GM23248 (cell line): ENCODE results near the gene REPIN1. TPM values are rescaled to one million over a fixed set of nuclear protein-coding genes. Genes with fewer than 3 reads are reported as not detected.

Source experiments
- DNase-seq: peaks from one replicate; pipeline ENCODE4 v3.0.0-alpha.2; 2015
- H2AFZ ChIP-seq: fragments of 200-600 bp; sonication (generic); 2 replicates; pipeline ENCODE4 v1.6.1; 2016; ENCODE audit warnings: antibody characterized with exemption
- H3F3A ChIP-seq: fragments of 200-600 bp; sonication (generic); 2 replicates; pipeline ENCODE4 v1.6.1; 2016; ENCODE audit warnings: mild to moderate bottlenecking, antibody characterized with exemption, mixed run types; ENCODE audit not compliant: insufficient read depth
- H3K27ac ChIP-seq: fragments of 200-600 bp; sonication (generic); 2 replicates; pipeline ENCODE4 v1.5.1; 2016; ENCODE audit warnings: mild to moderate bottlenecking
- H3K27me3 ChIP-seq: fragments of 200-600 bp; sonication (generic); replicated peaks from 2 replicates; pipeline ENCODE4 v1.6.1; 2016; ENCODE audit warnings: mild to moderate bottlenecking; ENCODE audit not compliant: insufficient read depth
- H3K36me3 ChIP-seq: fragments of 200-600 bp; sonication (generic); 2 replicates; pipeline ENCODE4 v1.6.1; 2016; ENCODE audit warnings: low read depth, mild to moderate bottlenecking
- H3K4me1 ChIP-seq: fragments of 200-600 bp; sonication (generic); 2 replicates; pipeline ENCODE4 v1.6.1; 2016; ENCODE audit warnings: mild to moderate bottlenecking; ENCODE audit not compliant: insufficient read depth
- H3K4me2 ChIP-seq: fragments of 200-600 bp; sonication (generic); one replicate; pipeline ENCODE4 v1.6.1; 2016; ENCODE audit warnings: mild to moderate bottlenecking; ENCODE audit not compliant: unreplicated experiment
- H3K4me3 ChIP-seq: fragments of 200-600 bp; sonication (generic); 2 replicates; pipeline ENCODE4 v1.5.1; 2016; ENCODE audit warnings: mild to moderate bottlenecking
- H3K79me2 ChIP-seq: fragments of 200-600 bp; sonication (generic); 2 replicates; pipeline ENCODE4 v1.6.1; 2016; ENCODE audit warnings: mild to moderate bottlenecking; ENCODE audit not compliant: insufficient read depth
- H3K9ac ChIP-seq: fragments of 200-600 bp; sonication (generic); 2 replicates; pipeline ENCODE4 v1.6.1; 2016; ENCODE audit warnings: mild to moderate bottlenecking
- H3K9me2 ChIP-seq: fragments of 200-600 bp; sonication (generic); 2 replicates; pipeline ENCODE4 v1.6.1; 2016; ENCODE audit warnings: mixed run types, mild to moderate bottlenecking, moderate library complexity; ENCODE audit not compliant: insufficient read depth
- H3K9me3 ChIP-seq: fragments of 200-600 bp; sonication (generic); one replicate; pipeline ENCODE4 v1.6.1; 2017; ENCODE audit warnings: low read depth
- H4K20me1 ChIP-seq: fragments of 200-600 bp; sonication (generic); 2 replicates; pipeline ENCODE4 v1.6.0; 2016; ENCODE audit not compliant: insufficient read depth
- EZH2 ChIP-seq: fragments of 200-600 bp; sonication (generic); IDR thresholded peaks from 2 replicates; pipeline ENCODE4 v1.6.1; 2018; ENCODE audit warnings: antibody characterized with exemption, mild to moderate bottlenecking; ENCODE audit not compliant: insufficient read depth, poor library complexity, severe bottlenecking
- EZH2phosphoT487 ChIP-seq: fragments of 200-600 bp; sonication (generic); IDR thresholded peaks from 2 replicates; pipeline ENCODE4 v1.6.1; 2018; ENCODE audit warnings: antibody characterized with exemption, moderate library complexity, mild to moderate bottlenecking, low read depth; ENCODE audit not compliant: insufficient read depth
- WGBS, 2 experiments: methylation state at CpG; one replicate each; pipeline ENCODE4 v1.1.6; 2015 to 2017; ENCODE audit warnings: low lambda C conversion rate in 2 of 2, low coverage in 1 of 2; ENCODE audit errors: missing lambda C conversion rate in 2 of 2; 5-methylcytosine and 5-hydroxymethylcytosine counted together
- in situ Hi-C: fragments of 300-500 bp; cut with MboI; formaldehyde crosslinking; loops from 2 replicates; pipeline ENCODE4 v1.15.0; 2020
- polyA plus RNA-seq: library from polyadenylated mRNA; unstranded; fragments of >200 nt; fragmentation: Nextera tagmentation; extraction: Ambion mirVana; gene quantifications from 2 replicates; pipeline ENCODE4 v1.2.1, GENCODE V29; 2016
- total RNA-seq: library from RNA; depleted of rRNA; stranded (reverse); fragments of >200 nt; shearing (Covaris generic); gene quantifications from 2 replicates; pipeline ENCODE4 v1.2.3, GENCODE V29; 2014

The REPIN1 gene
- total and polyA plus RNA-seq, 2 experiments from 2014 or later: 17.3 to 48.1 TPM

DNA sequence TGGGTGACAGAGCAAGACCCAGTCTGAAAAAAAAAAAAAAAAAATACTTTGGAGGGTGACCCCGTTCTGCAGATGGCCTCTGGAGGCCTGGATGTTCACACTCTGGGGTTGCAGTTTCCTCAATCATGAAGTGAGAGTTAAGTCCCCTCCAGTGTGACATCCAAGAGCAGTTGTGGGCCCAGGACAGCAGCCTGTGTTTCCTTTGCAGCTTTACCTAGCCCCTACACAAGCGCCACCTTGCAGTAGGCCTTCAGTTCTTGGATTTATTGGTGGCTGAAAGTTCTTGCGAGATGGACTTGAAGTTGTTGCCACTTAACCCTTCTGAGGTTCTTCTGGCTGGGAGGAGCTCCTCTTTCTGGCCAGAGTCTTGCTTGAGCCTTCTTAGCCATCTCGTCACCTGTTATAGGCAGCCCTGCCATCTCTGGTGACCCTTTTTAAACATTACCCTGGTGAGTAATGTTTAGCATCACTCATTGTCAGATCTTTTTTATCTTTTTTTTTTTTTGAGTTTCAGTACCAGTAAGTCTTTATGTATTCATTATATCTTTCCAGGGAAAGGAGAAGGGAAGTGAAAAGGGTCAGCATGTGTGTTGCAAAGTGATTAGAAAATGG lies 41.9 kb upstream of the REPIN1 start:
- no peaks in the 10 kb centered on the region for H3K4me1 ChIP-seq
- in situ Hi-C loops: no loop called here

DNA sequence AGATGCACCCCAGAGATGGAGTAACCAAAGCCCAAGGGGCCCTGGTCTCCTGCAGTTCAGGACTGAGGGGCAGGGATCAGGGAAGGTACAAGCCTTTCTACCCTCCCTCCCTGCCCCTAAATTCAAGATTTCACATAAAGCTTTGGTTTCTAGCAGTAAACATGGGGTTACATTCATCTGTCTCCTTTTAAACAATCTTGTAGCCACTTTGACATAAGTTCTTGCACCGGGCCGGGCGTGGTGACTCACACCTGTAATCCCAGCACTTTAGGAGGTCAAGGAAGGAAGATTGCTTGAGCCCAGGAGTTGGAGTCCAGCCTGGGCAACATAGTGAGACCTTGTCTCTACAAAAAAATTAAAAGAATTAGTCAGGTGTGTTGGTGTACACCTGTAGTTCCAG lies 41.3 kb upstream of the REPIN1 start:
- Histone ChIP-seq H3K9me3 (no peaks in the 10 kb centered on the region), H2AFZ (no peak overlapping the region), H3F3A (no peaks in the 10 kb centered on the region), H3K79me2 (no peaks in the 10 kb centered on the region), H3K4me1 (no peaks in the 10 kb centered on the region), H3K9me2 (no peaks in the 10 kb centered on the region), H3K9ac (no peak overlapping the region), H4K20me1 (no peaks in the 10 kb centered on the region), H3K4me2 (no peak overlapping the region), H3K27ac (no peak overlapping the region), H3K27me3 (peaks cover 9% of the 10 kb centered on the region; the same call in 1 of the 2 replicates), H3K4me3 (no peak overlapping the region), H3K36me3 (no peaks in the 10 kb centered on the region)
- in situ Hi-C loops: no loop called here
- 50 to 59% methylated on average over 3 of the region's 3 CpGs for WGBS, 2 experiments
- DNase-seq: no peak
- no peak for TF ChIP-seq EZH2phosphoT487
- TF ChIP-seq EZH2: no peak

More for the DNA sequence above, 41.9 kb upstream of the REPIN1 start:
- WGBS, 2 experiments: 51 to 53% methylated on average over 4 of the region's 4 CpGs
- Histone ChIP-seq H3K4me3 (no peak overlapping the region), H3K9ac (no peak overlapping the region), H3K79me2 (no peaks in the 10 kb centered on the region), H3K9me3 (no peaks in the 10 kb centered on the region), H3K9me2 (no peaks in the 10 kb centered on the region), H3K27me3 (peaks cover 9% of the 10 kb centered on the region; the same call in 1 of the 2 replicates), H3K4me2 (no peak overlapping the region), H2AFZ (no peak overlapping the region), H3K27ac (no peak overlapping the region), H3F3A (no peaks in the 10 kb centered on the region), H3K36me3 (no peaks in the 10 kb centered on the region), H4K20me1 (no peaks in the 10 kb centered on the region)
- DNase-seq: no peak
- TF ChIP-seq EZH2phosphoT487 (no peak), EZH2 (no peak)

DNA sequence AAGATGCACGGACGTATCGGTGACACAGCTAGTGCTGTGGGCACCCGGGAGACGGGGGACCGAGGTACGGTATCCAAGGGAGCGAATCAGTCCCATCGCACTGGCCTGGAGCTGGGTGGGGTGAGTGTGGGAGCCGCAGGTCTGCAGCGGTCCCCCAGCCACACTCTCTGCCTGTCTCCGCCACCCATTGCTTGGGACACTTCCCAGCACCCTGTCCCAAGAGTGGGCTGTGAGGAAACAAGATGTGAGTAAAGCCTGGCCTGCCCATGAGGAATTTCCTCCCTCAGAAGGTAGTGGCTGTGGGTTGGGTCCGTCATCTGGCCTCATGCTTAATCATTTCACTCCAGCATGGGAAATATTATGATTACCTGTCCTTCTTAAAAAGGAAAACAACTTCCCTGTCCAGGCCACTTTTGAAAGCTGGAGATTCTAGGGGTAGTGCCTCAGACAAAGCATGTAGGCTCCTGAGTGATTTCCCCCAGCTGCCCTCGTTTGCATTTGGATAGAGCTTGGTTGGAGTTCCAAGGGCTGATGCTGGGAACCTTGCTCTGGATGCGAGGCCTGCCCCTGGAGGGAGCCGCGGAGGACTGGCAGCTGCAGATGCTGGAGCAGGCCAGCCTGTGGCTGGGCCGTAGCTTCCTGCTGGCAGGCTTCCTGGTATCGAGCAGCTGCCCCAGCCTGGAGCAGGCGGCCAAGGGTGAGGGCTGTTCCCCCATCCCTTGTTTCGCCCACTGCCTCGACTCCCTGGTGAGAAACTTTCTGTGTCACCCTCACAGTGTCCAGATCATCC lies 39.1 kb upstream of the REPIN1 start:
- no peak overlapping the region for H3K4me2 ChIP-seq
- TF ChIP-seq EZH2 (no peak), EZH2phosphoT487 (no peak)
- no peak overlapping the region for H3K4me3 ChIP-seq
- WGBS, 2 experiments: 66 to 71% methylated on average over 22 of the region's 22 CpGs
- no peaks in the 10 kb centered on the region for H3K36me3 ChIP-seq
- no peaks in the 10 kb centered on the region for H3K4me1 ChIP-seq
- no peak overlapping the region for H3K9ac ChIP-seq
- no peak overlapping the region for H2AFZ ChIP-seq
- no peaks in the 10 kb centered on the region for H4K20me1 ChIP-seq
- DNase-seq: no peak
- no peaks in the 10 kb centered on the region for H3K9me3 ChIP-seq
- H3F3A ChIP-seq: no peaks in the 10 kb centered on the region
- peaks cover 2% of the 10 kb centered on the region; the same call in 1 of the 2 replicates for H3K27me3 ChIP-seq
- no peaks in the 10 kb centered on the region for H3K9me2 ChIP-seq
- H3K79me2 ChIP-seq: no peaks in the 10 kb centered on the region
- in situ Hi-C loops: no loop called here
- no peak overlapping the region for H3K27ac ChIP-seq

DNA sequence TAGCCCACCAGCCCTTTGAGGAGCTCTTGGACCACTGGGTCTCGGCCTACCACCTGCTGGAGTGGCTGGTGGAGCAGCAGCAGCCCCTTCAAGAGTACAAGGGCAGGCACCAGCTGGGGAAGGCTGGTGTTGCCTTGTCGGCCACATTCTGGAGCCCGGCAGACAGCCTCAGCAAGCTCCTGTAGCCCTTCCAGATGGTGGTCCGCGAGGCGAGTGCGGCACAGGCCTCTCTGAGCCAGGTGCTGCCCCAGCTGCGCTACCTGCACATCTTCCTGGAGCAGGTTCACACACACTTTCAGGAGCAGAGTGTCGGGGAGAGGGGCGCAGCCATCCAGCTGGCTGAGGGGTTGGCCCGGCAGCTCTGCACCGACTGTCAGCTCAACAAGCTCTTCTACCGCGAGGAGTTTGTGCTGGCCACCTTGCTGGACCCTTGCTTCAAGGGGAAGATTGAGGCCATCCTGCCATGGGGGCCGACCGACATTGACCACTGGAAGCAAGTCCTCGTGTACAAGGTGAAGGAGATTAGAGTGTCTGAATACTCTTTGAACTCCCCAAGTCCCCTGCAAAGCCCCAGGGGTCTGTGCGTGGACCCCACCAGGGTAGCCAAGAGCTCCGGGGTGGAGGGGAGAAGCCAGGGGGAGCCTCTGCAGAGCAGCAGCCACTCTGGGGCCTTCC lies 38.3 kb upstream of the REPIN1 start:
- no peaks in the 10 kb centered on the region for H3K9me2 ChIP-seq
- no peak for DNase-seq
- H3K27me3 ChIP-seq: peaks cover 2% of the 10 kb centered on the region; the same call in 1 of the 2 replicates
- no peak overlapping the region for H3K27ac ChIP-seq
- H3K36me3 ChIP-seq: no peaks in the 10 kb centered on the region
- H3K9ac ChIP-seq: no peak overlapping the region
- no peak for TF ChIP-seq EZH2
- TF ChIP-seq EZH2phosphoT487: no peak
- H3F3A ChIP-seq: no peaks in the 10 kb centered on the region
- H3K79me2 ChIP-seq: no peaks in the 10 kb centered on the region
- no peak overlapping the region for H3K4me2 ChIP-seq
- in situ Hi-C loops: no loop called here
- H3K4me3 ChIP-seq: no peak overlapping the region
- whole genome bisulfite sequencing, 2 experiments: 71 to 77% methylated on average over 19 of the region's 19 CpGs
- 0 out of 2 replicates have a peak, but pooled peaks cover 2% of the 10 kb centered on the region for H3K4me1 ChIP-seq
- H4K20me1 ChIP-seq: no peaks in the 10 kb centered on the region
- no peak overlapping the region for H2AFZ ChIP-seq
- H3K9me3 ChIP-seq: no peaks in the 10 kb centered on the region
